ENCODE measurements around the gene DACH1. TPM values are rescaled to one million over a fixed set of nuclear protein-coding genes. Genes with fewer than 3 reads are reported as not detected.
A peak's percentile ranks its signal among the peaks of the same experiment; 100 is the strongest.
"Not testable (repeated sequence)": the region's sequence is repeated elsewhere in the genome, so short reads cannot be mapped to it uniquely, and the experiment has no call there.

The DACH1 gene
- under 1 TPM in 2 of 3 donors, not detected in 1; 0.05 to 0.08 TPM for total RNA-seq

- peaks cover 19% of the 10 kb centered on the region for H3K4me1 Mint-ChIP-seq (ENCODE audit: low read depth)
- no peaks in the 10 kb centered on the region for H3K9me3 Mint-ChIP-seq
- peak within 1 kb of the TSS; percentile 43 for H3K4me3 Mint-ChIP-seq
- no peak for DNase-seq
- peaks cover 51% of the 10 kb centered on the region for H3K27me3 Mint-ChIP-seq (ENCODE audit: low read depth)
- ATAC-seq = peak; percentile 42 to 46
- no peaks in the 10 kb centered on the region for H3K36me3 Mint-ChIP-seq (ENCODE audit: insufficient read depth)
These were observed at the start of gene DACH1 for GRCh38 chr13:71867131-71867814. Gene DACH1 (minus strand): TSS chr13:71867204.

- H3K9me3 Mint-ChIP-seq = no peaks in the 10 kb centered on the region
- H3K36me3 Mint-ChIP-seq (ENCODE audit: insufficient read depth) = no peaks in the 10 kb centered on the region
- H3K27me3 Mint-ChIP-seq (ENCODE audit: low read depth) = no peaks in the 10 kb centered on the region
- no peak overlapping the region for H3K4me3 Mint-ChIP-seq
- ATAC-seq (no peak), DNase-seq (no peak)
- H3K4me1 Mint-ChIP-seq (ENCODE audit: low read depth) = no peaks in the 10 kb centered on the region
These were observed 46.7 kb upstream of the DACH1 start for GRCh38 chr13:71913717-71914116.

- ATAC-seq = no peak
- Mint-ChIP-seq H3K9me3 (no peaks in the 10 kb centered on the region), H3K4me1 (ENCODE audit: low read depth) (no peaks in the 10 kb centered on the region), H3K4me3 (no peak overlapping the region), H3K27me3 (ENCODE audit: low read depth) (no peaks in the 10 kb centered on the region), H3K36me3 (ENCODE audit: insufficient read depth) (no peaks in the 10 kb centered on the region)
- no peak for DNase-seq
These were observed 45.5 kb upstream of the DACH1 start for GRCh38 chr13:71912524-71912923.

- no peaks in the 10 kb centered on the region for H3K27me3 Mint-ChIP-seq (ENCODE audit: low read depth)
- H3K36me3 Mint-ChIP-seq (ENCODE audit: insufficient read depth) = no peaks in the 10 kb centered on the region
- DNase-seq (no peak), ATAC-seq (no peak)
- H3K4me1 Mint-ChIP-seq (ENCODE audit: low read depth) = no peaks in the 10 kb centered on the region
- no peak overlapping the region for H3K4me3 Mint-ChIP-seq
- peaks cover 3% of the 10 kb centered on the region for H3K9me3 Mint-ChIP-seq
These were observed 39.4 kb upstream of the DACH1 start for GRCh38 chr13:71906448-71906847.

- Mint-ChIP-seq H3K4me3 (no peak overlapping the region), H3K36me3 (ENCODE audit: insufficient read depth) (no peaks in the 10 kb centered on the region), H3K4me1 (ENCODE audit: low read depth) (no peaks in the 10 kb centered on the region), H3K27me3 (ENCODE audit: low read depth) (no peaks in the 10 kb centered on the region), H3K9me3 (peaks cover 8% of the 10 kb centered on the region)
- ATAC-seq (no peak), DNase-seq (no peak)
These were observed 35.7 kb upstream of the DACH1 start for GRCh38 chr13:71902676-71903075.

- H3K36me3 Mint-ChIP-seq (ENCODE audit: insufficient read depth); H3K4me1 Mint-ChIP-seq (ENCODE audit: low read depth); DNase-seq; H3K9me3 Mint-ChIP-seq; H3K4me3 Mint-ChIP-seq; H3K27me3 Mint-ChIP-seq (ENCODE audit: low read depth); ATAC-seq: not testable (repeated sequence)
These were observed 26.5 kb upstream of the DACH1 start for GRCh38 chr13:71893506-71893905.

GRCh38 chr13:71886880-71887279 lies 19.9 kb upstream of the DACH1 start:
- no peaks in the 10 kb centered on the region for H3K4me1 Mint-ChIP-seq (ENCODE audit: low read depth)
- H3K9me3 Mint-ChIP-seq = peaks cover 5% of the 10 kb centered on the region
- no peak for DNase-seq
- no peak overlapping the region for H3K4me3 Mint-ChIP-seq
- no peaks in the 10 kb centered on the region for H3K27me3 Mint-ChIP-seq (ENCODE audit: low read depth)
- ATAC-seq = no peak
- H3K36me3 Mint-ChIP-seq (ENCODE audit: insufficient read depth) = no peaks in the 10 kb centered on the region

GRCh38 chr13:71882120-71882519 lies 15.1 kb upstream of the DACH1 start:
- Mint-ChIP-seq H3K27me3 (ENCODE audit: low read depth) (peaks cover 2% of the 10 kb centered on the region), H3K4me3 (no peak overlapping the region), H3K4me1 (ENCODE audit: low read depth) (no peaks in the 10 kb centered on the region), H3K9me3 (peaks cover 16% of the 10 kb centered on the region), H3K36me3 (ENCODE audit: insufficient read depth) (no peaks in the 10 kb centered on the region)
- no peak for DNase-seq
- ATAC-seq = no peak

- Mint-ChIP-seq H3K9me3 (peaks cover 16% of the 10 kb centered on the region), H3K27me3 (ENCODE audit: low read depth) (peaks cover 2% of the 10 kb centered on the region), H3K4me1 (ENCODE audit: low read depth) (no peaks in the 10 kb centered on the region)
These were observed 13.9 kb upstream of the DACH1 start for GRCh38 chr13:71880753-71881541.

GRCh38 chr13:71879808-71880344 lies 12.9 kb upstream of the DACH1 start:
- DNase-seq (no peak), ATAC-seq (no peak)
- Mint-ChIP-seq H3K4me3 (no peak overlapping the region), H3K27me3 (ENCODE audit: low read depth) (peaks cover 2% of the 10 kb centered on the region), H3K9me3 (peaks cover 16% of the 10 kb centered on the region), H3K4me1 (ENCODE audit: low read depth) (no peaks in the 10 kb centered on the region), H3K36me3 (ENCODE audit: insufficient read depth) (no peaks in the 10 kb centered on the region)

More at GRCh38 chr13:71880753-71881541, 13.9 kb upstream of the DACH1 start:
- no peak for ATAC-seq
- H3K4me3 Mint-ChIP-seq = no peak overlapping the region
- H3K36me3 Mint-ChIP-seq (ENCODE audit: insufficient read depth) = no peaks in the 10 kb centered on the region
- DNase-seq = no peak

GRCh38 chr13:71879129-71879535 lies 12.1 kb upstream of the DACH1 start:
- peak in 1 of 2 donors; percentile 58 for ATAC-seq
- no peak for DNase-seq

GRCh38 chr13:71877256-71877653 lies 10.3 kb upstream of the DACH1 start:
- Mint-ChIP-seq H3K9me3 (peaks cover 12% of the 10 kb centered on the region), H3K4me3 (no peak overlapping the region), H3K36me3 (ENCODE audit: insufficient read depth) (no peaks in the 10 kb centered on the region), H3K27me3 (ENCODE audit: low read depth) (peaks cover 2% of the 10 kb centered on the region), H3K4me1 (ENCODE audit: low read depth) (no peaks in the 10 kb centered on the region)
- ATAC-seq (no peak), DNase-seq (no peak)

More at GRCh38 chr13:71879129-71879535, 12.1 kb upstream of the DACH1 start:
- H3K4me3 Mint-ChIP-seq = no peak overlapping the region
- peaks cover 16% of the 10 kb centered on the region for H3K9me3 Mint-ChIP-seq
- H3K4me1 Mint-ChIP-seq (ENCODE audit: low read depth) = no peaks in the 10 kb centered on the region
- H3K27me3 Mint-ChIP-seq (ENCODE audit: low read depth) = peaks cover 2% of the 10 kb centered on the region
- H3K36me3 Mint-ChIP-seq (ENCODE audit: insufficient read depth) = no peaks in the 10 kb centered on the region

- ATAC-seq (no peak), DNase-seq (no peak)
- H3K27me3 Mint-ChIP-seq (ENCODE audit: low read depth) = peaks cover 2% of the 10 kb centered on the region
- H3K36me3 Mint-ChIP-seq (ENCODE audit: insufficient read depth) = no peaks in the 10 kb centered on the region
- no peak overlapping the region for H3K4me3 Mint-ChIP-seq
- H3K4me1 Mint-ChIP-seq (ENCODE audit: low read depth) = no peaks in the 10 kb centered on the region
- peaks cover 9% of the 10 kb centered on the region for H3K9me3 Mint-ChIP-seq
These were observed 9.7 kb upstream of the DACH1 start for GRCh38 chr13:71876648-71877255.

- no peak for ATAC-seq
- Mint-ChIP-seq H3K27me3 (ENCODE audit: low read depth) (peaks cover 2% of the 10 kb centered on the region), H3K4me1 (ENCODE audit: low read depth) (no peaks in the 10 kb centered on the region), H3K4me3 (no peak overlapping the region), H3K36me3 (ENCODE audit: insufficient read depth) (no peaks in the 10 kb centered on the region), H3K9me3 (peaks cover 2% of the 10 kb centered on the region)
- no peak for DNase-seq
These were observed 8.8 kb upstream of the DACH1 start for GRCh38 chr13:71875823-71876222.
